ENCODE data around the gene CYP26B1.

- TF ChIP-seq POLR2AphosphoS5 (IDR thresholded peaks at IDR 0.05) (no peak), CTCF (IDR thresholded peaks at IDR 0.05) (no peak), POLR2A (IDR thresholded peaks at IDR 0.05) (no peak)
Observed at GRCh38 chr2:72133721-72134407, 13.8 kb downstream of the CYP26B1 start.

Measured in prostate gland (tissue), 2 donors.